Measurements from ENCODE around the gene ANXA3.

ANXA3 gene

DNA sequence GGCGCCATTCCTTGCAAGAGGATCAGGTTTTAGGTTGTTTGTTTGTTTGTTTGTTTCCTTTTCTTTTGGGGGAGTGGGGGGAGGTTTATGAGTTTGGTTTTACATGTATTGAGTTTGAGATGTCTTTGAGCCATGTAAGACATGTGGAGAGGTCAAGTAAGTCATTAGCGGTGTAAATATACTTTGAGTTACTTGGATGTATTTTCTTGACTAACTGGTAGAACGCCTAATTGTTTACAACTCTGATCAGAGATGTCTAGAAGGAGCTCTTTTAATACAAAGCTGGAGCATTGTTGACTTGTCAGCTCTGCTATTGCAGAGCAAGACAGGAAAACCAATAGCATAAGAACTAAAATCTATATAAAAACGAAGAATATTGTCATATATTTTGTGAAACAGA lies 57.1 kb downstream of the ANXA3 start:
- no peak for DNase-seq (ENCODE audit: low read depth in 1 of 2, low spot score in 1 of 2)

- no peak for DNase-seq (ENCODE audit: low read depth in 1 of 2, low spot score in 1 of 2)
Measured at GRCh38 chr4:78609580-78609979, 58.0 kb downstream of the ANXA3 start.

DNA sequence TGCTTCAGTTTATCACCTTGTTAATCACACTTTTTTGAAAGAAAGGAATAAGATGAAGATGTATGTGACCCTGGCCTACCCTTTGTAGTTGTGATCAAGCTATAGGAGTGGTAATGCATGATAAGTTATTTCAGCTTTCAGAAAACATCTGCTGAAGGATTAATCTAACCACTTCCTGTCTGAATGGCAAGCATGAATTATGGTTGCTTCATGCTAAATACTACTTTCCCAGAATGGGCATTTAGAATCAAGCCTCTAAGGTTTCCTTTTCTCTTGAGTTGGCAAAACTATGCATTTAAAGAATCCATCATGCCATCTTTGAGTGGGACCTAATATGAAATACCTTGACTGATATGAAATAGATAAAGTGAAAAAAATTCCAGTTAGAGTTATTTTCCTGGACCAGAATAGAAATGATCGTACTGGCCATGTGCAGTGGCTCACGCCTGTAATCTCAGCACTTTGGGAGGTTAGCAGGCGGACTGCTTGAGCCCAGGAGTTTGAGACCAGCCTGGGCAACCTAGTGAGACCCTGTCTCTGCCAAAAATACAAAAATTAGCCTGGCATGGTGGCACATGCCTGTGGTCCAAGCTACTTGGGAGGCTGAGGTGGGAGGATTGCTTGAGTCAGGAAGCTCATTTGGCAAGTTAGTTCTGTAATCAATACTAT lies 59.1 kb downstream of the ANXA3 start:
- DNase-seq (ENCODE audit: low read depth in 1 of 2, low spot score in 1 of 2) = no peak

GRCh38 chr4:78611215-78611558 lies 59.6 kb downstream of the ANXA3 start:
- no peak for DNase-seq (ENCODE audit: low read depth in 1 of 2, low spot score in 1 of 2)

DNA sequence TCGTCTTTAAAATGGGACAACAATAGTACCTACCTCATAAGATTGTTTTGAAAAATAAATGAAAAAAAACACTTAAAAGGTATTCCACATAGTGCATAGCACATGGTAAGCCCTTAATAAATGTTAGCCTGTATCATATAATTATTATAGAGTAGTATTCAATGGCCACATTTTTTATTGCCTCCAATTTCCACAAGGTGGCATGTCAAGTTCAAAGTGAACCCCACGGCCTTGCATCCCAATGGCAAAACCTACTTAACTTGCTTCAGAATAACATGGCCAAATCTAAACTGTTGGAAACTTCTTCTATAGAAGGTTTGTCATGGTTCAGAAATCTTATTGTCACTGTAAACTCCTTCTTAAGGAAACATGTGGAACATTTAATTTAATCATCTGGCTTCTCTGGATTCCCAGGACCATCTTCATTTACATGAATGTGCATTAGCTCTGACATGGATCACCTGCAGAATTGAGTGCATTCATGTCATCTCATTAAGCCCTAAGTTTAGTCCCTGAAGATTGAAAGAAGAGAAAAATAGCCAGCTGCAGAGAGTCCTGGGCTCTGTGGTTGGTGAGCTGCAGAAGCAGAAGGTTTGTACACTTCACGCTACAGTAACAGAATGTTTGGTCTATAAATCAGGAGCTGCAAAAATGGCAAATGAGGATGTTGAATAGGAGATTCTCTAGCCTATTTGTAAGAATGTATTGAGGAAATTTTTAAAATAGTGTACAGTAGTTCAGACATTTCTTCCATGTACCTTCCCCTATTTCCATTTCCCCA lies 61.0 kb downstream of the ANXA3 start:
- DNase-seq (ENCODE audit: low read depth in 1 of 2, low spot score in 1 of 2) = no peak

GRCh38 chr4:78613522-78614321 lies 62.2 kb downstream of the ANXA3 start:
- no peak for DNase-seq (ENCODE audit: low read depth in 1 of 2, low spot score in 1 of 2)

DNA sequence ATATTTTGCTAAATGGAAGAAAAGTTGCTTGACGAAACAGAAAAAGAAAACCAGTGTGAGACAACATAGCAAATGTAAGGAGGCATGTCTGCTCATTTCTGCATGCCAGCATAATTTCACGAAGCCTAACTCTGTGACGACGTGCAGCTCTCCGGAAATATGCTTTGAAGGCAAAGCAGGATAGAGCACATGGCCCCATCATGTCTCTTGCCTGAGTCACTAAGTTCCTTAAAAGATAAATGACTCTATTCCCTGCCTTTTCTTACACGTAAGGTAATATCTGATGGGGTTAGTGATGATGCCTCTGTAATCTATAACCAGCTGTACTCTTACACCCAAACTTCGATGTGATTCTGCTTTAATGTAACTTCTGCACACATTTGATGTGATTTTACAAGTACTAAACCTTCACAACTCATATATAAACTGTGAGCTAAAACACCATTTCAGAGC lies 64.5 kb downstream of the ANXA3 start:
- no peak for DNase-seq (ENCODE audit: low read depth in 1 of 2, low spot score in 1 of 2)

GRCh38 chr4:78618436-78618835 lies 66.9 kb downstream of the ANXA3 start:
- no peak for DNase-seq (ENCODE audit: low read depth in 1 of 2, low spot score in 1 of 2)

DNA sequence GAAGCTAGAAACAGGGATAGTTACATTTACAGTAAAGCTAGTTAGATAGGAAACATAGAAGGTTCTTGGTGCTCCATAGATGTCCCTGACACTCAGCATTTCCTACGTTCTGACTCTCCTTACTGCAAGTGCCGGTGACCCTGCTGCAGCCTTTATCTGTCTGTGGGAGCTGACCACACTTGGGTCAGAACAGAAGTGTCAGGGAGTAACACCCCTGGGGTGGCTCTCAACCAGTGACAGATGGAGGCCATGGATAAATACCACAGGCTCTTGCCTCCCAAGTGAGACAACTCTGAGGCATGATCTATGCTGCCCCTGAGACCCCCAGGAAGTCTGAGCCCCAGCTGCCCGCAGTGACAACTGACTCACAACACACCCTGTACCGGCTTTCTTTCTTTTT lies 69.8 kb downstream of the ANXA3 start:
- no peak for DNase-seq (ENCODE audit: low read depth in 1 of 2, low spot score in 1 of 2)

- DNase-seq (ENCODE audit: low read depth in 1 of 2, low spot score in 1 of 2) = no peak
Measured at GRCh38 chr4:78622253-78622979, 70.8 kb downstream of the ANXA3 start.

DNA sequence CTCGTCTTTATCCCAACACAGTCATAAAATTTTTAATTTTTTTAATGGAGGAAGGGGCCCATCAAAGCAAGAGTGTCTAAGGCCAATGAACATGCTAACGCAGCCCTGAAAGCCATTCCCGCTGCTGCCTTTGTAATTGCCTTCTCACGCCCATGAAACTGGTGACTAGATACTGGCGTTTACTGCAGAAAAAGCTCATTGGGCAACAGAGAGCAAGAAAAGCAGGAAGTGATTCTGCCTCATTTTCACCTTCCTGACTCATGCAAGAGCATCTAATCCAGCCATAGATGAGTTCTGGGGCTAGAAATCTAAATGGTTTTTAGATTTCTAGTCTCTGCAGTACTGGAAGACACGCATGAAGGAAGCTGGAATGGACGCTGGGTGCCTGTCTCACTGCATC lies 72.5 kb downstream of the ANXA3 start:
- DNase-seq (ENCODE audit: low read depth in 1 of 2, low spot score in 1 of 2) = no peak

DNA sequence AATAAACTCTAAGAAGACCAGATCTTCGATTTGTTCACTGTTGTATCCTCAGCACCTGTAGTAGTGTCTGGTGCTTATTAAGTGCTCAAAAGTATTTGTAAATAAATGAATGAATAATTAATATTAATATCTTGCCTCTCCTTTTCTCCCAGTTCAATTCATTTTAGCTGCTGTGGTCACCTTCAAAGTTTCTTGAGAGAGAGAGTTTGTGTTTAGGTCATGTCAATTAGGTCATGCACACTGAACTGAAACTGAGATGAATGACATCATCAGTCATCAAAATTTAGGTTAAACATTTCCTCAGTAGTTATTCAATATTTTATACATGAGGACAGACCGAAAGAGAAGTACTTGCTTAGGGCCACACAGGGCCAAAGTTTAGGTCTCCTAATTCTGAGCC lies 73.5 kb downstream of the ANXA3 start:
- DNase-seq (ENCODE audit: low read depth in 1 of 2, low spot score in 1 of 2) = no peak

DNA sequence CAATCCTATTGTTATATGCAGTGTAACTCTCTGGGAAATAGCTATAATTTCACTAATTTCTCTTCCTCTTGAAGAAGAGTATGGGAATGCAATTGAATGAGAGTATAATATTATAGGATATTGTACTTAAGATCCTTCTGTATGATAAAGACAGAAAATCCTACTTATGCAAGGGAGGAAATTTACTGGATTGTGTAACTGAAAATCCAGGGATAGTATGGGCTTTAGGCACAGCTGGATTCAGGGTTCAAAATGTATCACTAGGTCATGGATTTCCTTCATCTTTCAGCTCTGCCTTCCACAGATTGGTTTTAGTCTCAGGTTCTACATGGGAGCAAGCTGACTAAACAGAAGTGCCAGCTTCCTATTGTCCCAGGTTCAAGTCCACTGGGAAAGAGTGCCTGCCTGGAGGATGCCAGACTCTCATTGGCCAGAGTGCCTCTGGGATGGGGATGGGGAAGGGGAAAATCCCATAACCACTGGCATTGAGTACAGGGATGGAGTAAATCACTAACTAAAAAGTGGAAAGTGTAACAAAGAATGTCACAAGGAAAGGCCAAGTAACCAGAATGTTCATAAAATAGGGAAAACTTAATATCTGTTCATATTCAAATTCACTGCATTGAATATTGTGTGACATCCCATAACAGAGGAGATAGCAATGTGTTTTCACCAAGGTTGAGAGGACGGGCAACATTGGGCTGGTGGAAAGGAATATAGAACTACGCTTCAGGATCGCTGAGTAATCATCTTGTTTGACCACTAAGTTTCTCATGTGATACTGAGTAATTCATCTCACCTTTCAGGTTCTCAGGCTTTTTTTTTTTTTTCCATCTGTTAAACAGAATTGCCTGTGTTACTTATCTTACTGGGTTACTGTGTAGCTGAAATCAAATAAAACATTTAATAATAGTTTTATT lies 75.7 kb downstream of the ANXA3 start:
- DNase-seq (ENCODE audit: low read depth in 1 of 2, low spot score in 1 of 2) = no peak

- DNase-seq (ENCODE audit: low read depth in 1 of 2, low spot score in 1 of 2) = no peak
Measured at GRCh38 chr4:78627966-78628678, 76.6 kb downstream of the ANXA3 start.

- no peak for DNase-seq (ENCODE audit: low read depth in 1 of 2, low spot score in 1 of 2)
Measured at GRCh38 chr4:78629991-78630541, 78.5 kb downstream of the ANXA3 start.

DNA sequence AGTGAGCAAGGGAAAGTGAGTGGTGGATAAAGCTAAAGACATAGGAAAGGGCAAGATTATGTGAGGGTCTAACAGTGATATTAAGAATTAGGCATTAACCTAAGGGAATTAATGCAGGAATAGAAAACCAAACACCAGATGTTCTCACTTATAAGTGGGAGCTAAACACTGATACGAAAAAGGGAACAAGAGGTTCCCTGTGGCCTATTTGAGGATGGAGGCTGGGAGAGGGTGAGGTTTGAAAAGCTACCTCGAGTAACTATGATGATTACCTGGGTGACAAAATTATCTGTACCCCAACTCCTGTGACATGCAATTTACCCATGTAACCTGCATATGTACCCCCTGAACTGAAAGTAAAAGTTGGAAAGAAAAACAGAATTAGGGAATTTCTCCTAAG lies 79.0 kb downstream of the ANXA3 start:
- no peak for DNase-seq (ENCODE audit: low read depth in 1 of 2, low spot score in 1 of 2)

GRCh38 chr4:78634011-78634664 lies 82.6 kb downstream of the ANXA3 start:
- DNase-seq (ENCODE audit: low read depth in 1 of 2, low spot score in 1 of 2) = no peak

GRCh38 chr4:78638337-78639172 lies 87.0 kb downstream of the ANXA3 start:
- no peak for DNase-seq (ENCODE audit: low read depth in 1 of 2, low spot score in 1 of 2)

Measured in stimulated activated CD4-positive, alpha-beta T cell treated with anti-CD3 and anti-CD28 coated beads, Interleukin-15, amount 100 ng/mL, for 1 hour (primary cell).